Kidney (tissue), 14 donors: ENCODE results near the gene SPOP. TPM values are rescaled to one million over a fixed set of nuclear protein-coding genes. Genes with fewer than 3 reads are reported as not detected.

ENCODE experiments used
- DNase-seq, 5 donors: peaks; one replicate each; pipeline ENCODE4 v3.0.0-alpha.2; 2013 to 2020
- FAIRE-seq: peaks from 2 replicates; lab custom pipeline; 2012; peaks lifted over from hg19 to GRCh38; lab: Jason Lieb, UNC
- H3K27ac ChIP-seq, 2 donors: one replicate each; pipeline ENCODE4 v1.7.0; 2013; ENCODE audit warnings: low read depth in 2 of 2, low read length in 2 of 2, inconsistent platforms in 1 of 2
- H3K27me3 ChIP-seq: one replicate; pipeline ENCODE4 v1.7.1; 2013; ENCODE audit warnings: low read length, inconsistent platforms; ENCODE audit not compliant: control insufficient read depth, insufficient read depth
- H3K36me3 ChIP-seq, 3 donors: one replicate each; pipeline versions ENCODE4 v1.7.0 to v1.7.1; 2013; ENCODE audit warnings: low read length in 3 of 3, control low read depth in 1 of 3, inconsistent platforms in 1 of 3; ENCODE audit not compliant: insufficient read depth in 3 of 3, control insufficient read depth in 2 of 3
- H3K4me1 ChIP-seq, 3 donors: one replicate each; pipeline versions ENCODE4 v1.7.0 to v1.7.1; 2013; ENCODE audit warnings: low read length in 3 of 3, inconsistent platforms in 1 of 3, low read depth in 1 of 3; ENCODE audit not compliant: control insufficient read depth in 2 of 3, insufficient read depth in 2 of 3
- H3K4me3 ChIP-seq, 3 donors: one replicate each; pipeline versions ENCODE4 v1.7.0 to v1.8.1; 2013; ENCODE audit warnings: low read length in 3 of 3, control low read depth in 1 of 3, inconsistent platforms in 1 of 3
- H3K9ac ChIP-seq, 3 donors: one replicate each; pipeline versions ENCODE4 v1.7.0 to v1.7.1; 2013; ENCODE audit warnings: low read length in 3 of 3, control low read depth in 1 of 3, inconsistent platforms in 1 of 3
- H3K9me3 ChIP-seq, 3 donors: one replicate each; pipeline versions ENCODE4 v1.7.0 to v1.7.1; 2013; ENCODE audit warnings: low read length in 3 of 3, control low read depth in 1 of 3, inconsistent platforms in 1 of 3; ENCODE audit not compliant: control insufficient read depth in 2 of 3, insufficient read depth in 1 of 3
- intact Hi-C: fragments of 100-400 bp; cut with DNase I; formaldehyde crosslinking; loops from one replicate; pipeline ENCODE4 v1.11.1; 2022
- polyA plus RNA-seq: library from polyadenylated mRNA; stranded (reverse); fragments of 350-450 nt; fragmentation: Illumina TruSeq; extraction: RNeasy Lipid Tissue Mini Kit (QIAGEN cat#74804); gene quantifications from one replicate; pipeline ENCODE4 v1.2.3, GENCODE V29; 2014; ENCODE audit warnings: low read depth, low replicate concordance; ENCODE audit not compliant: insufficient read depth
- total RNA-seq: library from RNA; stranded (reverse); fragmentation: NEBNext Ultra II Directional; extraction: Animal tissue kit (Norgen Biotek cat#: 25700); gene quantifications from one replicate; pipeline ENCODE4 v1.2.1, GENCODE V29; 2021
- TF ChIP-seq, protein P1 (sequence below): IDR thresholded peaks from 3 replicates; pipeline ENCODE4 v1.5.1; 2012; ENCODE audit warnings: mild to moderate bottlenecking, moderate library complexity, borderline replicate concordance; ENCODE audit not compliant: insufficient read depth; ENCODE audit errors: extremely low read depth
- donor health status: control.
- donor health status: control.
- donor health status: control.
- donor health status: control.
- donor health status: control.
- donor health status: DM: yes; HTN: yes; CAD: no.
- donor health status: Normal renal cell carcinoma (clear cell type).

SPOP gene
- total and polyA plus RNA-seq, 2 donors from 2014 or later, result 28.2 to 73.8 TPM

DNA sequence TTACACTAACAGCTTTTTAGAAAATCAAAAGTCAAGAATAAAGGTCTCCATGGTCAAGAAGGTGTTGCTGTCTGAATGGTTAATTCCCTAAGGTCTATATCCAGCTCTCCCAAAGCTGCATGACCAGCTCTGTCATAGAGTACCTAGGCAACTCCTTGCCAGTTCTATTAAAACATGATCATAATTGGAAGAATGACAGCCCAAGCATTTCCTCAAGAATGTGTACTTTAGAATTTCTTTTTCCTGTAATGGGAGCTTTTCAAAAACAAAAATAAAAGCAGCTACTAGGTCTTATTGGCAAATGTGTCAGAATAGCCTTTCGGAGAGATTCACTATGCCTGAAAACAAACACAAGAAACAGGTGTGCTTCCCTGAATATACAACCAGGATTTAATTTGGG, 7.9 kb downstream of the SPOP start:
- intact Hi-C loops, result no loop called here
- TF ChIP-seq, protein P1, sequence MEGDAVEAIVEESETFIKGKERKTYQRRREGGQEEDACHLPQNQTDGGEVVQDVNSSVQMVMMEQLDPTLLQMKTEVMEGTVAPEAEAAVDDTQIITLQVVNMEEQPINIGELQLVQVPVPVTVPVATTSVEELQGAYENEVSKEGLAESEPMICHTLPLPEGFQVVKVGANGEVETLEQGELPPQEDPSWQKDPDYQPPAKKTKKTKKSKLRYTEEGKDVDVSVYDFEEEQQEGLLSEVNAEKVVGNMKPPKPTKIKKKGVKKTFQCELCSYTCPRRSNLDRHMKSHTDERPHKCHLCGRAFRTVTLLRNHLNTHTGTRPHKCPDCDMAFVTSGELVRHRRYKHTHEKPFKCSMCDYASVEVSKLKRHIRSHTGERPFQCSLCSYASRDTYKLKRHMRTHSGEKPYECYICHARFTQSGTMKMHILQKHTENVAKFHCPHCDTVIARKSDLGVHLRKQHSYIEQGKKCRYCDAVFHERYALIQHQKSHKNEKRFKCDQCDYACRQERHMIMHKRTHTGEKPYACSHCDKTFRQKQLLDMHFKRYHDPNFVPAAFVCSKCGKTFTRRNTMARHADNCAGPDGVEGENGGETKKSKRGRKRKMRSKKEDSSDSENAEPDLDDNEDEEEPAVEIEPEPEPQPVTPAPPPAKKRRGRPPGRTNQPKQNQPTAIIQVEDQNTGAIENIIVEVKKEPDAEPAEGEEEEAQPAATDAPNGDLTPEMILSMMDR, result no peak

DNA sequence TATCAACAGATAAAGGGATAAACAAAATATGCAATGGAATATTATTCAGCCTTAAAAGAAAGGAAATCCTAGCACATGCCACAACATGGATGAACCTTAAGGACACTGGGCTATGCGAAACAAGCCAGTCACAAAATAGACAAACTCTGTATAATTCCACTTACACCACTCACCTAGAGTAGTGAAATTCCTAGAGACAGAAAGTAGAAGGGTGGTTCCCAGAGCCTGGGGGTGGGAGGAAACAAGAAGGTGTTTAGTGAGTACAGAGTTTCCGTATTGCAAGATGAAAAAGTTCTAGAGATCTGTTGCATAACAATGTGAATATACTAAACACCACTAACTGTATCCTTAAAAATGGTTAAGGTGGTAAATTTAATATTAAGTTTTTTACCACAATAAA, 10.0 kb downstream of the SPOP start:
- H3K4me1 ChIP-seq, result no peaks in the 10 kb centered on the region
- TF ChIP-seq, protein P1, result no peak
- no peaks in the 10 kb centered on the region for H3K27me3 ChIP-seq
- H3K27ac ChIP-seq, result no peak overlapping the region
- H3K9ac ChIP-seq, result no peak overlapping the region
- H3K9me3 ChIP-seq, result no peaks in the 10 kb centered on the region
- DNase-seq, result no peak
- FAIRE-seq, result no peak
- H3K4me3 ChIP-seq, result no peak overlapping the region
- intact Hi-C loops, result no loop called here
- H3K36me3 ChIP-seq, result no peaks in the 10 kb centered on the region

More for the DNA sequence above, 7.9 kb downstream of the SPOP start:
- Histone ChIP-seq H3K9ac (no peak overlapping the region), H3K4me3 (no peak overlapping the region), H3K27ac (no peak overlapping the region), H3K36me3 (no peaks in the 10 kb centered on the region), H3K9me3 (no peaks in the 10 kb centered on the region), H3K27me3 (no peaks in the 10 kb centered on the region), H3K4me1 (peaks cover 0 to 2% (median 2%) of the 10 kb centered on the region in 3 donors)
- FAIRE-seq (no peak), DNase-seq (no peak)

DNA sequence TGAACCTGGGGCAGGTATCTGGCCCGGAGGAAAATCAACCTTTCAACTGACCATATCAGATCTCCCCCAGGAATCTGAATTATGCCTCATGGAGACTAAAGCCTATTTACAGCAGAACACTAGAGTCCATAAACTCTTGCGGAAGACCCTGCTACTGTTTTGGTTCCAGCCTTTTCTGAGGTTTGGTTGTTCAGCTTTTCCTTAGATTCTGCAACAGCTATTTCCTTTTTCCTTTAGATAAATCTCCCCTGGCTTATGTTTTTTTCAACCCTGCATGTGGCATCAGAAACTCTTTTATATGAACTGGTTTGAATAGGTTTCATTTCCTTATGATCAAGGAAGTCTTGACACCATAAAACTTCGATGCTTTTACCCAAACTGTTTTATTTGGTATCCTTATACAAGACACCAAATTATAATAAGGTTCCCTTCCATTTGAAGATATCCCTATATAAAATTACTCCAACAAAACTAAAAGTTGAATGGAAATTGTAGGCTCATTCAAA, 13.1 kb downstream of the SPOP start:
- Histone ChIP-seq H3K27me3 (no peaks in the 10 kb centered on the region), H3K27ac (no peak overlapping the region), H3K36me3 (no peaks in the 10 kb centered on the region), H3K4me3 (no peak overlapping the region), H3K4me1 (no peaks in the 10 kb centered on the region), H3K9ac (no peak overlapping the region), H3K9me3 (no peaks in the 10 kb centered on the region)
- TF ChIP-seq, protein P1, result no peak
- no peak for DNase-seq
- no peak for FAIRE-seq
- intact Hi-C loops, result no loop called here
